HG03571 (cell line): Measurements from ENCODE around the gene IPO11.
"Not testable (repeated sequence)": the region's sequence is repeated elsewhere in the genome, so short reads cannot be mapped to it uniquely, and the experiment has no call there.

Source experiments
- ATAC-seq: cut with Tn5 transposase; IDR thresholded peaks from one replicate; pipeline ENCODE4 v1.9.1; 2021; ENCODE audit not compliant: unreplicated experiment

IPO11 gene

DNA sequence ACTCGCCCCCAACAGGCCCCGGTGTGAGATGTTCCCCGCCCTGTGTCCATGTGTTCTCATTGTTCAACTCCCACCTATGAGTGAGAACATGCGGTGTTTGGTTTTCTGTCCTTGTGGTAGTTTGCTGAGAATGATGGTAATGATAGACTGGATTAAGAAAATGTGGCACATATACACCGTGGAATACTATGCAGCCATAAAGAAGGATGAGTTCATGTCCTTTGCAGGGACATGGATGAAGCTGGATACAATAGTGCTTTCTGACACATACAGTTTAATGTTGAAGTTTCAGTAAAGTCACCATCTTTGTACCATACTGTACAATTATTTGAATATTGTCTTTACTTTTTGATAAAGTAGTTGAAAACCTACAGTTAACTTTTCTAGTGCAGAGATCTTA is 96.2 kb downstream of the IPO11 start:
- not testable (repeated sequence) for ATAC-seq

DNA sequence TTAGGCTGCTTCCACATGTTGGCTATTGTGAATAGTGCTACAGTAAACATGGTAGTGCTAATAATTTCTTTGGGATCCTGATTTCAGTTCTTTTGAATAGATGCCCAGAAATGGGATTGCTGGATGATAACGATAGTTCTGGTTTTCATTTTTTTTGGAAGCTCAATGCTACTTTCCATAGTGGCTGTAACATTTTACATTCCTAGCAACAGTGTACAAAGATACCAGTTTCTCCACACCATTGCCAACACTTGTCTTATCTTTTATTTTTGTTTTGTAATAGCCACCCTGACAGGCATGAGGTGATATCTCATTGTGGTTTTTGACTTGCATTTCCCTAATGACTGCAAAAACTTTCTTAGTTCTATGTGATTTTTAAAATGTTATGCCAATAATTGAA is 97.2 kb downstream of the IPO11 start:
- no peak for ATAC-seq

DNA sequence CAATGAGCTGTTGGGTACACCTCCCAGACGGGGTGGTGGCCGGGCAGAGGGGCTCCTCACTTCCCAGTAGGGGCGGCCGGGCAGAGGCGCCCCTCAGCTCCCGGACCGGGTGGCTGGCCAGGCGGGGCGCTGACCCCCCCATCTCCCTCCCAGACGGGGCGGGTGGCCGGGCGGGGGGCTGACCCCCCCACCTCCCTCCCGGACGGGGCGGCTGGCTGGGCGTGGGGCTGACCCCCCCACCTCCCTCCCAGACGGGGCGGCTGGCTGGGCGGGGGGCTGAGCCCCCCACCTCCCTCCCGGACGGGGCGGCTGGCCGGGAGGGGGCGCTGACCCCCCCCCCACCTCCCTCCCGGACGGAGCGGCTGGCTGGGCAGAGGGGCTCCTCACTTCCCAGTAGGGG is 100.5 kb downstream of the IPO11 start:
- not testable (repeated sequence) for ATAC-seq

DNA sequence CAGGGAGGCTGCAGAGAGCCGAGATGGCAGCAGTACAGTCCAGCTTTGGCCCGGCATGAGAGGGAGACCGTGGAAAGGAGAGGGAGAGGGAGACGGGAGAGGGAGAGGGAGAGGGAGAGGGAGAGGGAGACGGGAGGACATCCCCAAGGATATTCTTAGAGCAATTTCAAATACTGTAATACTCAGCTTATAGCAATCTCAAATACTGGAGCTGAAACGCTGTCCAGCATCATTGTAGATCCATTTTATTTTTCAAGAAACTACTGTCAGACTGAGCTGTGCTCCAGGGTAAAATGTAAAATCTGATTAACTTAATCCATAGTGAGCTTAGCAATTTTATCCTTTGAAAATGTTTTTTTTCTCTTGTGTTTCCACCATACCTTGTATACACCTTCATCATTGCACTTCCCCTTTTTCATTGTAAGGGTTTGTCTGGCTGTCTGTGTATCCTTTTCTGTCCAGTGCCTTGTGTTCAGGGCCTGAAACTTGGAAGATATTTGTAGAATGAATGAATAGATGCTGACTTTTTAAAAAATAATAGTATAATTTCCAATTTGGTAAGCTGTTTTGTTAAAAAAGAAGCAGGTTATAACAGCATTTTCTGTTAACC is 102.1 kb downstream of the IPO11 start:
- ATAC-seq: no peak

DNA sequence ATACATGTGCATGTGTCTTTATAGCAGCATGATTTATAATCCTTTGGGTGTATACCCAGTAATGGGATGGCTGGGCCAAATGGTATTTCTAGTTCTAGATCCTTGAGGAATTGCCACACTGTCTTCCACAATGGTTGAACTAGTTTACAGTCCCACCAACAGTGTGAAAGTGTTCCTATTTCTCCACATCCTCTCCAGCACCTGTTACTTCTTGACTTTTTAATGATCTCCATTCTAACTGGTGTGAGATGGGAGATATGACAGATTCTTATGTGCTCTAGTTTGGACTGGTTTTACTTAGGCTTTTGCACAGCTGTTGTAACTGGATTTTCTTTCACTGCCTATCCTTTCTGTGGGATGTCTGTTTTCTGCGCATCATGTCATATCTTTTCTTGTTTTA is 108.2 kb downstream of the IPO11 start:
- not testable (repeated sequence) for ATAC-seq

DNA sequence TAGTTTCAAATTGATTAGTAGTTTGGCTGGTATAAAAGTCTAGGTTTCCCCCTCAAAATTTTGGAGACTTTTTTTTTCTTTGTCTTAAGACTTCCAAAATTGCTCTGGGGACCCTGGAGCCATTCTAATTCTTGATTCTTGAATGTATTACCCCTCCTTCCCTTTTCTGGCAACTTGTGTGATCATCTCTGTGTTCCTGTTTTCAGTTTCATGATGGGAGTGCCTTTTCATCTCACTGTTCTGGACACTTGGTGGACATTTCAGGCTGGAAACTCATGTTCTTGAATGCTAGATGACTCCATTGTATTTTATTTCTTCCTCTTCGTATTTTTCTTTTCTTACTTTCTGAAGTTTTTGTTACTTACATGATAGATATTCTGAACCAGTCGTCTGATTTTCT is 108.8 kb downstream of the IPO11 start:
- ATAC-seq: peak; percentile 63

DNA sequence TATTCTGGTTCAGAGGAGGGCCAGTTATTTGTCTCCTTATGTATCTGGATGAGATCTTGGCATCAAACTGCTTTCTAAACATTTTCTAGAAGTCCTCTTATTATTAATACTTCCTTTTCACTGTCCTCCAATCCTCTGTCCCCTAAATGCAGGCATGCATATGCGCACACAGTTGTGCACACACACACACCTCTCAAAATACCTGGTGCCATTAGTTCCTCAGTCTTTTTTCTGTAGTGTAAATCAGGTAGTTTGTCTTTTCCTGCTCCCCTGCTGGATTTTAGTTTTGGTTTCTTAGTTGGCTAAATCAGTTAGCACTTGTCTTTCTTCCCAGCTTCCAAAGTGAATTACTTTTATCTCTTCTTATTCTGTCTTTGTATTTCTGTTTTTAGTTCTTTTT is 110.2 kb downstream of the IPO11 start:
- ATAC-seq: no peak

DNA sequence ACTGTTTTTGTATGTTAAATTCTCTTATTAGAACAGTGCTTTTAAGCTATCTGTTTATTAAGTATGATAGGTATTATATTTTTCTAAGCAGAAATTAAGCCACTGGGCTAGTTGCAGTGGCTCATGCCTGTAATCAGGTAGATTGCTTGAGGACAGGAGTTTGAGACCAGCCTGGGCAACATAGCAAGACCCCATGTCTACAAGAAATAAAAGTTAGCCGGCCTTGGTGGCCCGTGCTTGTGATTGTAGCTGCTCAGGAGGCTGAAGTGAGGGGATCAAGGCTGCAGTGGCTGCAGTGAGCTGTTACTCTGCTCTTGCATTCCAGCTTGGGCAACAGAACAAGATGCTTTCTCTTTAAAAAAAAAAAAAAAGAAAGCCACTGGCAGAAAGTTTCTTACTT is 121.0 kb downstream of the IPO11 start:
- ATAC-seq: no peak

DNA sequence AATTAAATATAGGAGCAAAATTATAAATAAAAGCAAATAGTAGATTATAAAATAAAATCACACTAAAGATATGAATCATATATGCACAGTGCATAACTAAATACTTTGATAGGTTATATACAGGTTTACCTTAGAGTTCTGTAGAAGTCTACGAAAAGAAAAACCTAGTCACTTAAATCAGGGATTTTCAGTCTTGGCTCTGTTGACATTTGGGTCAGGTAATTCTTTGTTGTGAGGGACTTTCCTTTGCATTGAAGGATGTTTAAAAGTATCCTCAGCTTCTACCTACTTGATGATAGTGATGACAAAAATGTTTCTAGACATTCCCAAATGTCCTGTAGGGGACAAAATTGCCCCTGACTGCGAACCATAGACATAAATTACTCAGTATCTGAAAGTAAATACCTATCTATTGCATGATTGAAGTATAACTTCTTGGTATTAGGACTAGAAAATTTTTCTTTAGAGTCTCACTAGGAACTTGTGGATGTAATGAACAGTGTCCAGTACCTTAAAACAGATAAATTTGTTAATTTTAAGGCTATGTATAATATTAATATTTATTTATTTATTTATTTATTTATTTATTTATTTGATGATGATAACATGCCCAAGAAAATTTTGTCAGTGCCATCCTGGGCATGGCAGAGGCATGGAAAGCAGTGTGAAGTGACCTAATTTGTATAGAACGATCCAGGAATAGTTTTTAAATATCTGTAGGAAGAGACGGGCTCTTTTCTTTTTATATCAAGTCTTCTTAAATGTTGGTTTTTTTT is 122.1 kb downstream of the IPO11 start:
- ATAC-seq: no peak

DNA sequence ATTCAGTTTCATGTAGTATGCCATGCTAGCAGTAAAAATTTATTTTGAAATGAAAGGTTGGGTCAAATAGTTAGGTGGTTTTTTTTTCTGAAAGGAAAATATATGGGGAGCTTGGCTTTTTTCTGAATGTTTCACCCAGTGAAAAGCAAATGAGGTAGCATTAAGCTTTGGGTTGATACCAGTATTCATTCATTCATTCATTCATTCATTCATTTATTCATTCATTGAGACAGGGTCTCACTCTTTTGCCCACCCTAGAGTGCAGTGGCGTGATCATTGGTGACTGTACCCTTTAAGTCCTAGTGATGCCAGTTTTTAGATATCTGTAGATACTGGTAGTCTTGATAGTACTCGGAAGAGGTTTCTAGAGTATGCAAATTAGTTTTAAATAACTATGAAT is 123.7 kb downstream of the IPO11 start:
- ATAC-seq: no peak

DNA sequence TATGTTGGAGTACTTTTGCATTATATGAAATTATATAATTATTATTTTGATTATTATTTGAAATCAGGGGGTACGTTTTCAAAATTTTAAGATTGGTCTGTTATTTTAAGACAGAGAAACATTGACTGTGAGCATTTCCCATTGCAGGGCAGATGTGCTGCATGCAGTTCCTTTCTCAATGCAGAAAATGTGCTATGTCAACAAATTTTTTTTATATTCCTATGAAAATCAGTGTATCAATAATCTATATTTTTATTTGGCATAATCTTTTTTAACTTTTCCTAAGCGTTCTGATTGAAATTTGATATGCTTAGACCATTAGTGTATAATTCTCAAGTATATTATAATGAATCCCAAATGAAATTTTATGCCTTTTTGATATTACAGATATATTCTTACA is 124.2 kb downstream of the IPO11 start:
- ATAC-seq: no peak

DNA sequence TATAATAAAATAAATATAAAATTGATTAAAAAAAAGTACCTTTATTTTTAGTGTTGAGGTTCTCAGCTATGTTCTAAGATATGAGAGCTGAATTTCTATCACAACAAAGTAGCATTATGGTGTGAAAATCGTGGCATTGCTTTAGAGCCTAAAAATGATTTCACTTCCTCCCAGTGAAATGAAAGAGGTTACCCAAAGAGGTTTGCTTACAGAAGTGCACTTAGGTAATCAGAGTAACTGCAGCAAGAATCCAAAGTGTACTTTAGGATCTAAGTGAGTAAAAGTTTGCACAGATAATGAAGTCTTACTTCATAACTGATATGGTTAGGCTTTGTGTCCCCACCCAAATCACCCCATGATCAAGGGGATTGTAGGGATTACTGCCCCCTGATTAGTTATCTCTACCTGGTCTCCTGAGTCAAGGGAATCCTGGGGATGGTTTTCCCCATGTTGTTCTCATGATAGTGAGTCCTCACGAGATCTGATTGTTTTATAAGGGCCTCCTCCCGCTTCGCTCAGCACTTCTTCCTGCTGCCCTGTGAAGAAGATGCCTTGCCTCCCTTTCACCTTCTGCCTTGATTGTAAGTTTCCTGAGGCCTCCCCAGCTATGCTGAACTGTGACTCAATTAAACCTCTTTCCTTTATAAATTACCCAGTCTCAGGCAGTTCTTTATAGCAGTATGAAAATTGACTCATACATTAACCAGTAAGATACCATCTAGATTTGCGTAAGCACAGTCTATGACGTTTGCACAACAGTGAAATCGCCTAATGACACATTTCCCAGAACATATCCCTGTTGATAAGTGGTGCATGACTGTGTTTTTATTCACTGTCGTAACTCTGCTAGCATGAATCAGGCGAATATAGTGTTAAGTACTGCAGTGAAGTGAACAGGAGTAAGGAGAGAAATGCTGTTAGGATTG is 125.7 kb downstream of the IPO11 start:
- ATAC-seq: no peak

DNA sequence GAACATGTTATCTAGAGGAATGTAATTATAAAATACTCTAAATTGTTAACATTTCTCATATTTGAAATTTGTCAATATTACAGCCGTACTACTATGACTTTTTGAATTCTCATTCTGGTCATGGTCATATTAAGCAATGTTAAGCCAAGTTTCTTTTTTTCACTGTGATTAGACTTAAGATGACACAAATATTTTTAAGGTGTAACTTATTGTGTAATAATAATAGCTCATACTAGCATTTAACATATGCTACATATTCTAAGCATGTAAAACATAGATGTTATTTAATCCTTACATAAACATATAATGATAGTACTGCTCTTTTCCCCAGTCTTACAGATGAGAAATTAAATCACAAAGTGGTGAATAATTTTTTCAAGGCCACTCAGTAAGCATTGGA is 130.2 kb downstream of the IPO11 start:
- ATAC-seq: no peak

DNA sequence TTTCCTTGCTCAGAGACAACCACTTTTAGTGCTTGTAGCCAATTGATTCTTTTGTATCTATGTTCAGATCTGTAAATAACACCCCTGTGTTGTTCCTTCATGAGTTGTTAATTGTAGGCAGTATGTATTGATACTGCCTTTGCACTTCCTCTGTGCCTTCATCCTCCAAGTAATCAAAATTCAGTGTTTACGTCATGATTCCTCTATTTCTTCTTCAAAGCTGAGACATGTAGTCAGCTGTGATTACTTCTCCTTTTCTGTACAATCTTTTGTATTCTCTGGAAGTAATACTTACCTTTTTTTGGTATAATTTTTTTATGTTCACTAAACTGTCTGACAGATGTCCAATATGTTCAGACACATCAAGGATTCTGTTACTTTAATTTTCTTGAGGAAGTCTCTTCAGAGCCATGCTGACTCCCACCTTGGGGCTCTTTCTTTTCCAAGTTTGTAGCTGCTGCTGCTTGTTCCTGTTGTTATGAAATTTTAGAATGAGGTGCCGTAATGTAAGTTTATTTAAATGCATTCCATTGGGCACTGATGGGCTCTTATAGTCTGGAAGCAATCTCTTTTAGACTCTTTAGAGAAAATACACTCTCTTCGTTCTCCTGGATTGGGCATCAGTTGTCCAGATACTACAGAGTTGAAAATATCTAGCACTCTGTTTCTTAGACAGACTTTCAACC is 135.5 kb downstream of the IPO11 start:
- no peak for ATAC-seq

DNA sequence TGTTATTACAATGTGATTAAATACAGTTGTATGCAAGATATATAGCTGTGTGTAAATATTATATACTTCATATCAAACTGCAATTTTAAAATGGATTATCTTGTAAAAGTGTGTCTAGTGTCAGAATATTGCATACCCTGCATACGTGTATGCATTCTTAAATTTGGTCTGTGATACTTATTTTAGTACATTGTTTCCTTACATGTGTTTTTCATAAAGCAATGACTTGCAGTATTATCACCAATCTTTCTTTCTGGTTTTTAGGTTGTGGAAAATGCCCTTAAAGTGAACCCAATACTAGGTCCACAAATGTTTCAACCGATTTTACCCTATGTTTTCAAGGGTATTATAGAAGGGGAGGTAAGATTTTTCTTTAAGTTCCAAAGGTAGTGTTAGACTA is 137.5 kb downstream of the IPO11 start:
- no peak for ATAC-seq

DNA sequence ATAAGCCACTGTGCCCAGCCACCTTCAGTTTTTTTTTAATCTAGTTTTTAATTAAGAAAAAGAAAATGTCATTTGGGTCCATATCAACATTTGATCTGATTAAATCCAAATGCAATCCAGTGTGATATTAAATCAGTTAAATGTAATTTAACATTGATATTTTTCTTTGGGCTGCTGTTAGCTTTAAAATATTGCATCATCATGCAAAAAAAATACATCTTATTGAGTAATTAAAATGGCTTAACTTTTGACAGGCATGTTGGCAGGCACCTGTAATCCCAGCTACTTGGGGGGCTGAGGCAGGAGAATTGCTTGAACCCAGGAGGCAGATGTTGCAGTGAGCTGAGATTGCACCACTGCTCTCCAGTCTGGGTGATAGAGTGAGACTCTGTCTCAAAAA is 143.4 kb downstream of the IPO11 start:
- no peak for ATAC-seq

DNA sequence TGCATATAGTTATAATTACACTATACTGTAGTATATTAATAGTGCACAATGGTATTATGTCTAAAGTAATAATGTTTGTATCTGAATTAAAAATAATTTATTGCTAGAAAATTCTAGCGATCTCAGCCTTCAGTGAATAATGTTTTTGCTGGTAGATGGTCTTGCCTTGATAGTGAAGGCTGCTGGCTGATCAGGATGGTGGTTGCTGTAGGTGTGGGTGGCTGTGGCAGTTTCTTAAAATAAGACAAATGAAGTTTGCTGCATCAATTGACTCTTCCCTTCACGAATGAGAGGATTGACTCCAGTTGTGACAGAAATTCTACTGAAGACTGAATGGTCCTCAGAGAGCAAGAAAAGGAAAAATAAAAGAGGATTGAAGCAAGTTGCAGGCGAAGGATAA is 146.4 kb downstream of the IPO11 start:
- no peak for ATAC-seq

DNA sequence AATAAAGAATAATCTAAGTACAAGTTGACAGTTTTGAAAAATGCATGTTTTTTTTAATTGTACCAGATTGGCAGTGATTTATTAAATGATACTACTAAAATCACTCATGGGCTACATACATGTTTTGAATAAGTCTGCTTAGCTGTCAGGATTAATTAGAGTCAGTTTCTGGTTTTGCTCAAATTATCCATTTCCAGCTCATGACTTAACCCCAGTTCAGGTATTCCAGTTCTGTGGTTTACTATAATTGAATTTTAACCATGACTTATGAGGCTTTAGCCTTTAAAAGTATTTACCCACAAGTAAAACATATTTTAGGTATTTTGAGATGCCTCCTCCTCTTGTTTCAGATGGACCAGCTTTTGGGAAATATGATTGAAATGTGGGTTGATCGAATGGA is 148.2 kb downstream of the IPO11 start:
- ATAC-seq: no peak

DNA sequence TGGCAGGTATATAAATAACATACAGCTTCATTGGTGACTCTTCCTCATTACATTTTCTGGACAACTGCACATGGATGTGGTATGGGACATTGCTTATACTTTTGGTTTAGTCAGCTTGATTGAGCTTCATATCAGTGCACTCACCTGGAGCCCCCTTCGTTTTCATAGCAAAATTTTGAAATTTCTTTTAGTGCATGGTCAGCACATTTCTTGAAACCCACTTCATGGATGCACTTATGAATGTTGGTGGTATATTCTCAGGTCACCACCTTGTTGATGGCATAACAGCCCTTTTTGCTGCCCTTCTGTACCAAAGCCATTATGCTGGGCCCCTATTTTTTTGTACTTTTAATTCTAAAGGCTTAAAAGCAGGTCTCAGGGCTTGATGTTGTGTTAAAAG is 149.3 kb downstream of the IPO11 start:
- ATAC-seq: no peak

DNA sequence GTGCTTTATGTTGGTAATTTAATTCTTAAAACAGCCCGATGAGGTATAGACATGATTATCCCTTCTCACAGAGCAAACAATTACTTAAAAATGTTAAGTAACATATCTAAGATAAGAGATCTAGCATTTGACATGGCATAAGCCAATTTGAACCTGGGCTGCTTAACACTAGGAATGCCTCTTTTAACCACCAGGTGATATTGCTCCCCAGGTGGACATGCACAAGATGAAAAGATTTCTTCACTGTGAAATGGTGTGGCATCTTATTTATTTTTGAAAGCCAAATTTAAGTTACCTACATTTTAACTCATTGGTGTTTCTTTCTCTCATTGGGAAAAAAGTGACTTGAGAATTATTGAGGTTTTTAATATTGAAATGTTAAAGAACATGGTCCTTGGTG is 150.3 kb downstream of the IPO11 start:
- no peak for ATAC-seq

DNA sequence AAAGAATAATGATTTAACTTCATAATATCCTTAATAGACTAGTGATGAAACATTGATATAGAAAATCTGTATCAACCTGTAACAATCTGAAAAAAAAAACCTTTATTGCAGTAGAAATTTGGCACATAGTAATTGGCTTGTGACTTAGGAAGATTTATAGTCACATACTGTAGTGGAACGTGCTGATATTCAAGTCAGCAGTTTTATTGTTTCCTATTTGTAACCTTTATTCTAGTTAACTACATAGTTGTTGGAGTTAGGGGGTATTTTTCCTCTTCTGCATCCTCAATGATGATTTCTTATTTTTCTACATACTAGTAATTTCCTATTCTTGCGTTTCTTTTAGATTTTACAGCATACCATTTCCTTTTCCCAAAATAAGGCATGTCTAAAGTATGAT is 151.5 kb downstream of the IPO11 start:
- no peak for ATAC-seq
